GM18868 (cell line): ENCODE measurements around the gene COMTD1.
"Not testable (repeated sequence)": the region's sequence is repeated elsewhere in the genome, so short reads cannot be mapped to it uniquely, and the experiment has no call there.

Source experiments
- ATAC-seq: cut with Tn5 transposase; IDR thresholded peaks from one replicate; pipeline ENCODE4 v1.9.1; 2021; ENCODE audit warnings: mild to moderate bottlenecking, moderate library complexity; ENCODE audit not compliant: unreplicated experiment

Gene COMTD1

DNA sequence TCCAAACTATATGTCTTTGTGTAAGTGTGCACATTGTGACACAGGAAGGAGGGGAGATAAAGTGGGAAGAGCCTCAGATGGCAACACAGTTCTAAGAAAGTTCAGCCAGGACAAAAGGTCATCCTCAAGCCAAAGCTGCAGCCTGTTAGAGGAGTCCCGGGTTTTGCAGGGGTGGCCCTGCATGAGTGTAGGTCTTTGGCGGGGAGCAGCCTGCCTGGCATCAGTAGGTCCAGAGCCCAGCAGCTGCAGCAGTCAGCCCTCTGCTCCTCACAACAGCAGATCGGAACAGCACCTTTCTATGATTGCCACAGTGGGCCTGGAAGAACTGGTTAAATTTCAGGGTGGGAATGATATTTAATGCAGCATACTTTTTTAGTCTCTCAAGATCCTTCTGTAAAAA is 38.7 kb downstream of the COMTD1 start:
- ATAC-seq = no peak

DNA sequence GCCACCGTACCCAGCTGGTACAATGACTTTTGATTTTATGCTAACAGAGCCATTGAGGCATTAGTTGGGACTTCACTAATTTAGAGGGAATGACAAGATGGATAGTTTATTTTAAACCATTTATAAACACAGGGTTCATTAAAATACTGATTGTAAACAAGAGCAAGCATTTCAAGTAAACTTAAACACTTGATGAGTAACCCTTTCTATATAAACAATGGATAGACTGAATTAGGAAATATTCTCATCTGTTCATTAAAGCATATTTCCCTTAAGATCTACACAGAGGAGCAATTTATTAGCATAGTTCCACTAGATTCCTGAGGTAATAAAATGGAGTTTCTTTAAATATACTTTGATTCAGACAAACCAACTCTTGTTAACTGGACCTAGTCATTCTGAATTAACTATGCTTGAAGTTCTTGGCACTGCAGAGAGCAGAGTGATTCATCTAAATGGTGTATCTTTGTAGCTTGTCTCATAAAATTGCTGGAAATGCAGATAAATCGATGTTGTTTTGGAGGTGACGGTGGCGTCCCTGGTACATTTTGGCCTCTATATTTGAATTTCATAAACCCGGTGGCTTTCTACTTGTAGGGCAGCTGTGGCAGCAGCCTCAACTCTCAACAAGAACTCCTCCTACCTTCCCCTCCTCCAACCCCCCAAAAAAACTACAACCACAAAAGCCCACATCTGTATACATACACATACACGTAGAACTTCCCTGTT is 40.6 kb downstream of the COMTD1 start:
- no peak for ATAC-seq

DNA sequence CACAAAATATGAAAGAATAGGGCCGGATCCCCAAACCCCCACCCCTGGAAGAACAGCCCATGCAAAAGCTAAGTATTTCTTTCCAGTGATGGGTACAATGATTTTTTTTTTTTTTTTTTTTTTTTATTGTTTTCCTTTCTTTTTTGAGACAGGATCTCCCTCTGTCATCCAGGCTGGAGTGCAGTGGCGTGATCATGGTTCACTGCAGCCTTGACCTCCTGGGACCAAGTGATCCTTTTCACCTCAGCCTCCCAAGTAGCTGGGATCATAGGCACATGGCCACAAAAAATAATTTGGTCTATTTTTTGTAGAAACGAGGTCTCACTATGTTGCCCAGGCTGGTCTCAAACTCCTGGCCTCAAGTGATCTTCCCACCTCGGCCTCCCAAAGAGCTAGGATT is 41.1 kb downstream of the COMTD1 start:
- not testable (repeated sequence) for ATAC-seq

DNA sequence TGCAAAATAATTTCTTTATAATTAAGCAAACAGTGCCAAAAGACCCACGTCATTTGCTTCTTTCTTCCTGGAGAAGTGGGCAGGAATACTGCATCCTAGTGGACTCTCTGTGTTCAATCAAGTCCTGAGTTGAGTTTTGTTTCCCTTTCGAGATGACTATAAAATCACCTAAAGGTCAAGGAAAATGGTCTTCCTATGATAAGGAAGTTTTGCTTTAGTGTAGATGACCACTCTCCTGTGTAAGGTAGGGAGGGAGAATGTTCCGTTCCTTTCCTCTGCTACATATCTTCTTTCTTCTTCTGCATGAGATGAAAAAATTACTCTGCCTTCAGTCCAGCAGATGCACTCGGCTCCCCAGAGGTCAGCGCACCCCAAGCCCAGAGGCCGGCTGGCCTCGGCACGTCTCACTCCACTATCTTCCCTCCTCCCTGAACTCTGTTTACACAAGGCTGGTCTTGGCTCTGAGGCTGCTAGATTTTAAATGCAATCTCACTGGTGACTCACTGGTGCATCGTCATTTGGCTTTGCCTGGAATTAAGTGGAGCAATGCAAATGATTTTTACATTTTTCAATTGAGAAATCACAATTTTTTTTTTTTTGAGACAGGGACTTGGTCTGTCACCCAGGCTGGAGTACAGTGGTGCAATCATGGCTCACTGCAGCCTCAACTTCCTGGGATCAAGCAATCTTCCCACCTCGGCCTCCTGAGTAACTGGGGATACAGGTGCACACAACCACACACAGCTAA is 43.8 kb downstream of the COMTD1 start:
- ATAC-seq = no peak

DNA sequence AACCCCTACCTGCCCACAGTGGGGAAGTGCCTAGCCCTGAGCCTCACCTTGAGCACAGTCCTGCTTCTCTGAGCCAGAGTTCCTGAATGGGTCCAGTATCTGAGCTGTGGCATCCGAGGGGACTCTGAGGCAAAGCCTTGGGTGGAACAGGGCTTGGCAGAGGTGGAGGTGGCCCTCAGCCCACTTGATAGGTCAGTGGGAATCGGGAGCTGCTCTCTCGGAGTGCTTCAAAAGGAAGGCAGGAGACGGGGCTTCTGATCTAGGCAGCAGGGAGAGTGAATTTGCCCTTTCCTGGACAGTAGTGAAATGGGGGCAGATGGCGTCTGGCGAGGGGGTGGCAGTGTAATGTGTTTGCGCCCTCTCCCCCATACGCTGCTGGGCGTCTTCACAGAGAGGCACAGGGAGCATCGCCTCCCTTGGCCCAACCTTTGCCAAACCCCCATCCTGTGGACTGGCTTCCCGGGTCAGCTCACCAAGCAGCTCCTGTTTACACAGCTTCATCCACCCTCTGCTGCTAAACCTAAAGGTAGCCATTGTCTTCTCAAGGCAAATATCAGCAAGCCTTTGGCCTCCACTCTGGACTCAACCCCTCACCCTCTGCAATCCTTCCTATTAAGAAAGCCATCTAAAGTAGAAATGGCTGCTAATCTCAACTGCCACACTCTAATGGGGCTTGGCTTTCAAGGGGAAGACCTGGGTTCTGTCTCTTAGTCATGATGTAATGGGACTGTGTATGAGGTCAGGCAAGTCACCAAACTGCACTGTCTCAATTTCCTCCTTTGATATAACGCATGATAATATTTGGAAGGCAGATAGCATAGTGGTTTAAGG is 46.3 kb downstream of the COMTD1 start:
- no peak for ATAC-seq

DNA sequence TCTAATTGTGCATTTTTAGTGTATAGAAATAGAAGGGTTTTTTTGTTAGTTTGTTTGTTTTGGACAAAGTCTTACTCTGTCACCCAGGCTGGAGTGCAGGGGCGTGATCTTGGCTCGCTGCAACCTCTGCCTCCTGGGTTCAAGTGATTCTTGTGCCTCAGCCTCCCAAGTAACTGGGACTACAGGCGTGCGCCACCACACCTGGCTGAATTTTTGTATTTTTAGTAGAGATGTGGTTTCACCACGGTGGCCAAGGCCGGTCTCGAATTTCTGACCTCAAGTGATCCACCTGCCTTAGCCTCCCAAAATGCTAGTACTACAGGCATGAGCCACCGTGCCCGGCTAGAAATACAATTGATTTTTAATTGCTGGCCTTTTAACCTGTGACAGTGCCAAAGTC is 47.2 kb downstream of the COMTD1 start:
- not testable (repeated sequence) for ATAC-seq

DNA sequence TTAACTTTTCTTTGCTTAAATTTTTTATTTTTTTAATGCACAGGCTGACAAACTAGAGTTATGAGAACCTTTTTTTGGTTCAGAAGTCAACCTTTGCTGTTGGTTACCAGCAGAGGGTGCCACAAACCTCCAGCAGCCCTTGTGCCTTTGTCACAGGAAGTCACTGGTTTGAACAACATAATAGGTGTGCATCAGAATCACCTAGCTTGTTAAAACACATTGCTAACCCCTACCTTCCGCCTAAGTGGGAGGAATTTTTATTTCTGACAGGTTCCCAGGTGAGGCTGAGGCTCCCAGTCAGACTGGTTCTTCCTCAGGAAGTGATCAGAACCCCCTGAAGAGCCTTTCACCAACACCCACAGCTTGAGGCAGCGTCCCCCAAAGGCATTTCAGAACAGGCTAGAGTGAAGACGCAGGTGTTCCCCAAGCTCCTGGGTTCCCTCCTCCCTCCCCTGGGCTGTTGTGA is 47.8 kb downstream of the COMTD1 start:
- ATAC-seq = peak; percentile 74

DNA sequence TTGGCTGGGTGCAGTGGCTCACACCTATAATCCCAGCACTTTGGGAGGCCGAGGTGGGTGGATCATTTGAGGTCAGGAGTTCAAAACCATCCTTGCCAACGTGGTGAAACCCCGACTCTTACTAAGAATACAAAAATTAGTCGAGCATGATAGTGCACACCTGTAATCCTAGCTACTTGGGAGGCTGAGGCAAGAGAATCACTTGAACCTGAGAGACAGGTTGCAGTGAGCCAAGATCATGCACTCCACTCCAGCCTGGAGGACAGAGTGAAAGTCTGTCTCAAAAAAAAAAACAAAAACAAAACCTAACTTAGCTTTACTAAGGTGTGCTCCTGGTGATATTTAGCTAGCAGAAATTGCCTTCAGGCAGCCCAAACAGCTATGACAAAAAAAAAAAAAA is 49.4 kb downstream of the COMTD1 start:
- no peak for ATAC-seq
